Activated CD4-positive, alpha-beta T cell treated with anti-CD3 and anti-CD28 coated beads, Interleukin-2, amount 10 ng/mL, durations not matched to agents 24 days and 14 days (primary cell): ENCODE data around the gene BTBD10. TPM values are rescaled to one million over a fixed set of nuclear protein-coding genes. Genes with fewer than 3 reads are reported as not detected.
"Not testable (repeated sequence)": the region's sequence is repeated elsewhere in the genome, so short reads cannot be mapped to it uniquely, and the experiment has no call there.

Source experiments
- DNase-seq: peaks from one replicate; pipeline ENCODE4 v3.0.0; 2022
- H3K27ac Mint-ChIP-seq: one replicate; pipeline ENCODE4 v1.8.0; 2022; ENCODE audit warnings: mild to moderate bottlenecking, mixed read lengths
- H3K27me3 Mint-ChIP-seq: one replicate; pipeline ENCODE4 v1.8.0; 2022; ENCODE audit warnings: mixed read lengths
- H3K36me3 Mint-ChIP-seq: one replicate; pipeline ENCODE4 v1.8.0; 2022; ENCODE audit warnings: low read depth, mild to moderate bottlenecking, mixed read lengths
- H3K4me1 Mint-ChIP-seq: one replicate; pipeline ENCODE4 v1.8.0; 2021; ENCODE audit warnings: mixed read lengths
- H3K4me3 Mint-ChIP-seq: one replicate; pipeline ENCODE4 v1.8.0; 2022; ENCODE audit warnings: mild to moderate bottlenecking, moderate library complexity, mixed read lengths
- H3K9me3 Mint-ChIP-seq: one replicate; pipeline ENCODE4 v1.8.0; 2021; ENCODE audit warnings: mixed read lengths
- intact Hi-C: fragments of 100-400 bp; cut with micrococcal nuclease; formaldehyde crosslinking; loops from one replicate; pipeline ENCODE4 v1.15.1; 2023
- total RNA-seq: library from RNA; stranded (reverse); gene quantifications from 2 replicates; pipeline ENCODE4 v1.2.3, GENCODE V29; 2022

BTBD10 gene
- total RNA-seq, 1 donor from 2014 or later = 20.3 TPM

DNA sequence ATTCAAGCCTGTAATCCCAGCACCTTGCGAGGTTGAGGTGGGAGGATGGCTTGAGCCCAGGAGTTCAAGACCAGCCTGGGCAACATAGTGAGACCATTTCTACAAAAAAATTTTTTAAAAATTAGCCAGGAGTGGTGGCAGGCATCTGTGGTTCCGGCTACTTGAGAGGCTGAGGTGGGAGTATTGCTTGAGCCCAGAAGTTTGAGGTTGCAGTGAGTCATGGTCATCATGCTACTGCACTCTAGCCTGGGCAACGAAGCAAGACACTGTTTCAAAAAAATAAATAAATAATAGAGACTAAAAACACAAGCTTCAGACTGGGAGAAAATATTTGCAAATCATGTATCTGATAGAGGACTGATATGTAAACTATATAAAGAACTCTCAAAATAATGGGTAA is 33.2 kb downstream of the BTBD10 start:
- Mint-ChIP-seq H3K4me3 (no peak overlapping the region), H3K27me3 (no peaks in the 10 kb centered on the region), H3K9me3 (peaks cover 5% of the 10 kb centered on the region), H3K4me1 (peaks cover 8% of the 10 kb centered on the region), H3K36me3 (peaks cover 23% of the 10 kb centered on the region), H3K27ac (no peak overlapping the region)
- intact Hi-C loops = no loop called here
- DNase-seq = no peak

DNA sequence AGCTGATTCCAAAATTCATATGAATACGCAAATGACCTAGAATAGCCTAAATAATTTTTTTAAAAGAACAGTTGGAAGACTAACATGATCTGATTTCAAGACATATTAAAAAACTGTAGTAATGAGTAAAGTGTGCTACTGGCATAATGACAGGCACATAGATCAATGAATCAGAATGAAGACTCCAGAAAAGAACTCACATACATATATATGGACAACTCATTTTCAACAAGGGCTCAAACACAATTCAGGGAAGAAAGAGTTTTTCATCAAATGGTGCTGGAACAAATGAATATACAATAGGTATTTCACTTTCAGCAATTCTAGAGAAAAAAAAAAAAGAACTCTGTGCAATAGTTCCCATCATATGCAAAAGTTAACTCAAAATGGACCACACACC is 33.7 kb downstream of the BTBD10 start:
- Mint-ChIP-seq H3K27me3 (no peaks in the 10 kb centered on the region), H3K4me3 (no peak overlapping the region), H3K4me1 (peaks cover 3% of the 10 kb centered on the region), H3K9me3 (peaks cover 5% of the 10 kb centered on the region), H3K36me3 (peaks cover 21% of the 10 kb centered on the region), H3K27ac (no peak overlapping the region)
- no peak for DNase-seq
- intact Hi-C loops = no loop called here

DNA sequence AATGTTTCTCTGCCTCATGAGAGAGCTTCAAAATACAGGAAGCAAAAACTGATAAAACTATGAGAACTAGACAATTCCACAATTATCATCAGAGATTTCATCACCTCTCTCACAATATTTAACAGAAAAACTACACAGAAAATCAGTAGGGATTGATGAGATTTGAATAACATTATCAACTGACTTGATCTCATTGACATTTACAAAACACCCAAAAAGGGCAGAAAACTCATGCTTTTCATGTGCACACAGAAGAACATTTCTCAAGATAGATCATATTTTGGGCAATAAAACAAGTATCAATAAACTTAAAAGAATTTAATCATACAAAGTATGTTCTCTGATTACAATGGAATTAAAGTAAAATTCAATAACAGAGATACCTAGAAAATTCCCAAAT is 35.6 kb downstream of the BTBD10 start:
- Mint-ChIP-seq H3K27me3 (no peaks in the 10 kb centered on the region), H3K4me1 (peaks cover 3% of the 10 kb centered on the region), H3K4me3 (no peak overlapping the region), H3K9me3 (peaks cover 5% of the 10 kb centered on the region), H3K36me3 (peaks cover 21% of the 10 kb centered on the region), H3K27ac (no peak overlapping the region)
- intact Hi-C loops = no loop called here
- no peak for DNase-seq

DNA sequence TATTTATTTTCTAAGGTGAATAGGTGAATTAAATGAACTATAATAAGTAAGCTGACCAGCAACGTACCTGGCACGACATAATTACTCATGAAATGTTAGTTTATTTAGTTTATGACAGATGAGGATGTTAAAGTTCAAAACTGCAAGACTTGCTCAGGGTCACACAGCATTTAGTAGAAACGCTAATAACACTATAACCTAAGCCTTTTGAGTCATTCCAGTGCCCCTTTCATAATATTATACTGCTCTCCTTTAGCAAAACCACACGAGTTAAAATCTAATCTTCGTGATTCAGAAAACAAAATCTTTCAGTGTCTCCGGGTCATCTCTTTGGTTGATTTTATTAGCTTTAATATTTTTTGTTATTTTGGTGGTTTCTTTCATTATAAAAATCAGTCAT is 39.6 kb downstream of the BTBD10 start:
- Mint-ChIP-seq H3K9me3 (peaks cover 2% of the 10 kb centered on the region), H3K27me3 (no peaks in the 10 kb centered on the region)
- intact Hi-C loops = no loop called here

DNA sequence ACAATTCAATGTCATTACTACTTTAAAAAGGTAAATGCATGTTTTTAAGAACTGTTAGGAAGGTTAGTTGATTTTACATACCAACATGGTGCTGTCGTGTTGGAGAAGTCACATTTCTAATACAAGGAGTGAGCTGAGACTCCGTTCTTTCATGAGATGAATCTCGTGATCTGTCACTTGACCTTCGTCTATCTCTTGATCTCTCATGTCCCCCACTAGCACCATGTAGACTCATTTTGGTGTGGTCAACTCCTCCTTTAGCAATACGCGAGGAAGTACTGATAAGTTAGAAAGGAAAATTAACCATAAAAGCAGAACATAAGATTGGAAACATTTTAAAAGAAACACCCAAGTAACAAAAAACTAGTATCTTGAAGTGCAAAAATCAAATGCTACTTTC is 41.5 kb downstream of the BTBD10 start:
- no peaks in the 10 kb centered on the region for H3K27me3 Mint-ChIP-seq
- no peak overlapping the region for H3K27ac Mint-ChIP-seq
- H3K4me3 Mint-ChIP-seq = no peak overlapping the region
- intact Hi-C loops = no loop called here
- H3K36me3 Mint-ChIP-seq = peaks cover 9% of the 10 kb centered on the region
- no peaks in the 10 kb centered on the region for H3K4me1 Mint-ChIP-seq
- DNase-seq = no peak
- no peaks in the 10 kb centered on the region for H3K9me3 Mint-ChIP-seq

More for the DNA sequence above, 39.6 kb downstream of the BTBD10 start:
- Mint-ChIP-seq H3K27ac (no peak overlapping the region), H3K36me3 (peaks cover 14% of the 10 kb centered on the region), H3K4me1 (no peaks in the 10 kb centered on the region), H3K4me3 (no peak overlapping the region)
- DNase-seq = no peak

DNA sequence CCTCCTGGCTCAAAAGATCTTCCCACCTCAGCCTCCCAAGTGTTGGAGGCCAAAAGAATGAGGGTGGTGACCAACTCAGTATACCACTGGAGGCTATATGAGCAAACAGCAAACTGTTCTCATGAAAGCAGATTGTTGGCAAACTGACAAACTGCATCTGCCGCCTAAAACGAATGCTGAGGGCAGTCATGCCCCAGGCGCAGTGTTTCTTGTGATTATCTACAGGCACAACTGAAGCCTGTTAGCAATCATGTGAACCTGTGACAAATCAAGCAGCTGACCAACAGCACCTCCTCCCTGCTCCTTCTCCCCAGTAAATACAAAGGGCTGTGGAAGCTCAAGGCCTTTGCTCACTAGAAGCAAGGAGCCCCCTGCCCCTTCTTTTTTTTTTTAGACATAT is 47.8 kb downstream of the BTBD10 start:
- H3K27ac Mint-ChIP-seq = no peak overlapping the region
- H3K4me3 Mint-ChIP-seq = no peak overlapping the region
- intact Hi-C loops = no loop called here
- no peaks in the 10 kb centered on the region for H3K9me3 Mint-ChIP-seq
- no peaks in the 10 kb centered on the region for H3K4me1 Mint-ChIP-seq
- H3K27me3 Mint-ChIP-seq = no peaks in the 10 kb centered on the region
- no peak for DNase-seq
- H3K36me3 Mint-ChIP-seq = peaks cover 30% of the 10 kb centered on the region

DNA sequence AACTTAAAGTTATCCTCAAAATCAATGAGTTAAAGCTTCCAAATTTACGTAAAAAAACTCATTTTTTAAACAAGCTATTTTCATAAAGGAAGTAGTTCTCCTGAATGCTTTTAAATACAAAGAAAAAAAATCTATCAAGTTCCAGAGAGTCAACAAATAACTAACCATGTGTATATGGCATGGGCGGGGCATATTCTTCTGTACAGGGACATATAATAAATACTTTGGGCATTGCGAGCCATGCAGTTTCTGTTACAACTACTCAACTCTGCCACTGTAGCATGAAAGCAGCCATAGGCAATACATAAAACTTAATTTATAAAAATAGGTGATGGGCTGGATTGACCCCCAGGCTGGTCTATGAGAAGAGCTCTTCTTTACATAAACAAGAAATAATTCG is 57.8 kb downstream of the BTBD10 start:
- no peak overlapping the region for H3K27ac Mint-ChIP-seq
- H3K4me3 Mint-ChIP-seq = no peak overlapping the region
- H3K4me1 Mint-ChIP-seq = no peaks in the 10 kb centered on the region
- H3K27me3 Mint-ChIP-seq = no peaks in the 10 kb centered on the region
- H3K9me3 Mint-ChIP-seq = peaks cover 6% of the 10 kb centered on the region
- DNase-seq = no peak
- H3K36me3 Mint-ChIP-seq = peaks cover 30% of the 10 kb centered on the region
- intact Hi-C loops = no loop called here

DNA sequence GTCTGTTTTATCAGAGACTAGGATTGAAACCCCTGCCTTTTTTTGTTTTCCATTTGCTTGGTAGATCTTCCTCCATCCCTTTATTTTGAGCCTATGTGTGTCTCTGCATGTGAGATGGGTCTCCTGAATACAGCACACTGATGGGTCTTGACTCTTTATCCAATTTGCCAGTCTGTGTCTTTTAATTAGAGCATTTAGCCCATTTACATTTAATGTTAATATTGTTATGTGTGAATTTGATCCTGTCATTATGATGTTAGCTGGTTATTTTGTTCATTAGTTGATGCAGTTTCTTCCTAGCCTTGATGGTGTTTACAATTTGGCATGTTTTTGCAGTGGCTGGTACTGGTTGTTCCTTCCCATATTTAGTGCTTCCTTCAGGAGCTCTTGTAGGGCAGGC is 64.7 kb downstream of the BTBD10 start:
- H3K27ac Mint-ChIP-seq, H3K4me1 Mint-ChIP-seq, DNase-seq, H3K4me3 Mint-ChIP-seq, intact Hi-C loops, H3K27me3 Mint-ChIP-seq: not testable (repeated sequence)
- H3K36me3 Mint-ChIP-seq = peaks cover 34% of the 10 kb centered on the region
- H3K9me3 Mint-ChIP-seq = peaks cover 19% of the 10 kb centered on the region

DNA sequence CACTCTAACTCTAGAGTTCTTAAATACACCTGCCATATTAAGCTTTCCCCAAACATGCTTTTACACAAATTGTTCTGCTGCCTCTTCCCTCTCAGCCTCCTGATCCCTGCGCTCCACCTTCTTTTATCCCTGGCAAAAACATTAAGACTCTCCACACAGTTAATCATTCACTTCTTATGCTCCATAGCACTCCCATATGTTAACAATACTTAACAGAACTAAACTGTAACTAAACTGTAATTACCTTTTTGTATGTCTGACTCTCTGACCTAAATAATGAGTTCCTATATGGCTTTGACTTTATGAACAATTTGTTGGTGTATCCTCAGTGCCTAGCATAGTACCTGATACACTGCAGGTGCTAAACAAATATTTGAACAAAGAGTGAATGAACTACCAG is 71.8 kb downstream of the BTBD10 start:
- Mint-ChIP-seq H3K27ac (no peak overlapping the region), H3K36me3 (peaks cover 29% of the 10 kb centered on the region), H3K9me3 (peaks cover under 1% of the 10 kb centered on the region), H3K4me1 (no peaks in the 10 kb centered on the region), H3K27me3 (no peaks in the 10 kb centered on the region), H3K4me3 (no peak overlapping the region)
- no peak for DNase-seq
- intact Hi-C loops = no loop called here

DNA sequence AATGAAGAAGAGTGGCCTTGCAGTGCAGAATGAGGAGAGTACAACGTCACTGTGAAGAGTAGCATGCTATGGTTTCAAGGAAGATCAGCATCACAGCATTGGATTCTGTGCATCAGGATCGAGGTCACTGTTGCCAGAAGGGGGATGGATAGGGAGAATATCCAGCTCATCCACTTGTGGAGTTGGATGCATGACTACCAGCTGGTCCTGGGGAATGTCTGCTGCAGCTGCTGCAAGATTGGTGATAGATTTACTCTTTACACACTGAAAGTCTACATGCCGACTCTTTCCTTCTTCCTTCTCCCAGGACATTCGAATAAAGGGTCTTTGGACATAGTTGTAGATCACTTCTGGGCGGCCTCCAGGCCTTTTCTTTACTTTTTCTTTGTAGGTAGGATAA is 74.3 kb downstream of the BTBD10 start:
- Mint-ChIP-seq H3K4me3 (no peak overlapping the region), H3K27me3 (no peaks in the 10 kb centered on the region), H3K27ac (peak overlapping the region; percentile 6), H3K4me1 (no peaks in the 10 kb centered on the region), H3K36me3 (peaks cover 40% of the 10 kb centered on the region), H3K9me3 (no peaks in the 10 kb centered on the region)
- intact Hi-C loops = no loop called here
- DNase-seq = no peak

DNA sequence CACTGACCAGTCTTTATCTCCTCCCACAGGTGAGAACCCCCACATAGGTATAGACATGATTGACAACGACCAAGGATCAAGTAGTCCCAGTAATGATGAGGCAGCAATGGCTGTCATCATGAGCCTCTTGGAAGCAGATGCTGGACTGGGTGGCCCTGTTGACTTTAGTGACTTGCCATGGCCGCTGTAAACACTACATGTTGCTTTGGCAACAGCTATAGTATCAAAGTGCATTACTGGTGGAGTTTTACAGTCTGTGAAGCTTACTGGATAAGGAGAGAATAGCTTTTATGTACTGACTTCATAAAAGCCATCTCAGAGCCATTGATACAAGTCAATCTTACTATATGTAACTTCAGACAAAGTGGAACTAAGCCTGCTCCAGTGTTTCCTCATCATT is 76.5 kb downstream of the BTBD10 start:
- Mint-ChIP-seq H3K4me1 (no peaks in the 10 kb centered on the region), H3K27me3 (no peaks in the 10 kb centered on the region), H3K36me3 (peaks cover 49% of the 10 kb centered on the region), H3K27ac (no peak overlapping the region), H3K9me3 (no peaks in the 10 kb centered on the region), H3K4me3 (no peak overlapping the region)
- intact Hi-C loops = no loop called here
- peak; percentile 49 for DNase-seq

DNA sequence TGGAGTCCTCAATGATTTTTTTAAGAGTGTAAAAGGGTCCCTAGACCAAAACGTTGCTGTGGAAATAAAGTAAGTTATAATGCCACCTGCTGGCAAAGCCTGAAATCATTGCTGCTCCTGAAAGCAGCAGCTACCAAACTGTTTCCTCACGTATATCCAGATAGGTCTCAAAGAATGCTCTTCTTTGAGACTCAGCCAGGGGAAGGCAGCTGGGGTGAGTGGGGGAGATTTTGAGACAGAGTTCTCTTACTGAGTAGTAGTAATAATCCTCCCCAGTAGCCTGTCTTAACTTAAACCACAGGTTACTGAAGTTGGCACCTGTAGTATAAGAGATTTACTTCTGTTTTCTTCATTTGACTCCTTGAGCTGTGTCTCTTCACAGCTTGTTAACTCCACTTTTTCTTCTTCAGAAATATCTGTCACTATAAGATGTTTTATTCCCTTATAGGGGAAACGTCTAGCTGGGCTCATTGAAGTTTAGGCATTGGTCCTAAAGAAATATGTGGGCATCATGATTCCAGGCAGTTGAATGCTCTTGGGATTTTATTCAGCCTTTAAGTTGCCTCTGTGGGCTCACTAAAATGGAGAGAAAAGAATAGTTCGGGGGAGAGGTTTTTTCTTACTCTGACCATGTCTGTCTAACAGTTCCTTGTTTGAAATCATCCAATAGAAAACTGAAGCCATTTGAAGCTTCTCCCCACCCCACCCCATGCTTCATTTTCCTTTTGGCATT is 77.9 kb downstream of the BTBD10 start:
- H3K36me3 Mint-ChIP-seq = peaks cover 48% of the 10 kb centered on the region
- intact Hi-C loops = no loop called here
- no peak overlapping the region for H3K27ac Mint-ChIP-seq
- H3K9me3 Mint-ChIP-seq = no peaks in the 10 kb centered on the region
- peak; percentile 76 for DNase-seq
- no peak overlapping the region for H3K4me3 Mint-ChIP-seq
- no peaks in the 10 kb centered on the region for H3K4me1 Mint-ChIP-seq
- no peaks in the 10 kb centered on the region for H3K27me3 Mint-ChIP-seq

DNA sequence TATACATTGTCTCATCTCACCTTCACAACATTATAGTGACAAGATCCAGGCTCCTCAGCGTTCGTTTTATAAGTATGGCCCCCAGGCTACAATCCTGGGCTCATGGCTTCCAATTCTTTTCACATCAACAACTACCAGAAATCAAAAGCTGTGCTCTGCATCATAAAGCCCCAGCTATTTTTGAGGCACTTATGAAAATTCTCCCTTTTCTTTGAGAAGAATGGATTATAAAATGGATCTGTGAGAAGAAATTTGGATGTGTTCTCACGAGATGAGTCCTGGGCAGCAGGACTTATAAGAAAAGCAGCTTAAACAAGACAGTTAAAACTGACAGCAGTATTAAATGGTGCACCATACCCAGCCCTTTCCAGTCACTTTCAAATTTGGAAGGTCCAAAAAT is 80.3 kb downstream of the BTBD10 start:
- no peaks in the 10 kb centered on the region for H3K27me3 Mint-ChIP-seq
- DNase-seq = no peak
- no peak overlapping the region for H3K4me3 Mint-ChIP-seq
- no peaks in the 10 kb centered on the region for H3K9me3 Mint-ChIP-seq
- peaks cover 46% of the 10 kb centered on the region for H3K36me3 Mint-ChIP-seq
- intact Hi-C loops = no loop called here
- H3K27ac Mint-ChIP-seq = no peak overlapping the region
- no peaks in the 10 kb centered on the region for H3K4me1 Mint-ChIP-seq

DNA sequence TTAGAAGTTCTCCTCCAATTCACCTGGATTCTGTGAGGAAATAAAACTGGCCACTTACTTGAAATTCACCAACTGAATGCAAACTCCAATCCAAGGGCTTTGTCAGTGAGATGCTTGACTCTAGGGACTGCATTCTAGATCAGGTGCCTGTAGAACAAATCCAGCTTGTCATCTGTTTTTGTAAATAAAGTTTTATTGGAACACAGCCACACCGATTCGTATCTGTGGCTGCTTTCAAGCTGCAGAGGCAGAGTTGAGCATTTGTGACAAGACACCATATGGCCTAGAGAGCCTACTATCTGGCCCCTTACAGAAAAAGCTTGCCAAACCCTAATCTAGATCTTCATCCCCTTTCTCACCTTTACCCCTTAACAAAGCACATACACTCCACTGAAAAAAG is 82.3 kb downstream of the BTBD10 start:
- no peak overlapping the region for H3K27ac Mint-ChIP-seq
- no peak for DNase-seq
- H3K4me1 Mint-ChIP-seq = no peaks in the 10 kb centered on the region
- H3K27me3 Mint-ChIP-seq = no peaks in the 10 kb centered on the region
- intact Hi-C loops = no loop called here
- no peaks in the 10 kb centered on the region for H3K9me3 Mint-ChIP-seq
- H3K36me3 Mint-ChIP-seq = peaks cover 52% of the 10 kb centered on the region
- no peak overlapping the region for H3K4me3 Mint-ChIP-seq

DNA sequence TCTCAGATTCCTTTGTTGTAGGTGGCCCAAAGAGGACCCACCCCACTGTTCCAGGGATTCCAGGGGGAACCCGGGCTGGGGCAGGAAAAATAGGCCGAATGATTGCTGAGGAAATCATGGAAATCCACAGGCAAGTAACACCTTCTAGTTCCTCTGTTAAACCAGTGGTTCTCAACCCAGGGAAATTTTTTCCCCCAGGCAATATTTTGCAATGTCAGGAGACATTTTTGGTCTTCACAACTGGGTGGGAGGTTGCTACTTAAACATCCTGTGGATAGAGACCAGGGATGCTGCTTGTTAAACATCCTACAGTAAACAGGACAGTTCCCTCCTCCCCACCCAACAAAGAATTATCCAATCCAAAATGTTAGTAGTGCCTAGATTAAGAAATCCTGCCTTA is 84.7 kb downstream of the BTBD10 start:
- Mint-ChIP-seq H3K9me3 (no peaks in the 10 kb centered on the region), H3K36me3 (peaks cover 60% of the 10 kb centered on the region)

More for the DNA sequence above, 84.7 kb downstream of the BTBD10 start:
- H3K27me3 Mint-ChIP-seq = no peaks in the 10 kb centered on the region
- no peak for DNase-seq
- H3K4me1 Mint-ChIP-seq = no peaks in the 10 kb centered on the region
- no peak overlapping the region for H3K27ac Mint-ChIP-seq
- intact Hi-C loops = no loop called here
- H3K4me3 Mint-ChIP-seq = no peak overlapping the region
